ENCODE measurements around the gene FBXW10B. TPM values are rescaled to one million over a fixed set of nuclear protein-coding genes. Genes with fewer than 3 reads are reported as not detected.

The FBXW10B gene
- total RNA-seq, 2 donors from 2014 or later = 0.55 TPM; not detected in 1

DNA sequence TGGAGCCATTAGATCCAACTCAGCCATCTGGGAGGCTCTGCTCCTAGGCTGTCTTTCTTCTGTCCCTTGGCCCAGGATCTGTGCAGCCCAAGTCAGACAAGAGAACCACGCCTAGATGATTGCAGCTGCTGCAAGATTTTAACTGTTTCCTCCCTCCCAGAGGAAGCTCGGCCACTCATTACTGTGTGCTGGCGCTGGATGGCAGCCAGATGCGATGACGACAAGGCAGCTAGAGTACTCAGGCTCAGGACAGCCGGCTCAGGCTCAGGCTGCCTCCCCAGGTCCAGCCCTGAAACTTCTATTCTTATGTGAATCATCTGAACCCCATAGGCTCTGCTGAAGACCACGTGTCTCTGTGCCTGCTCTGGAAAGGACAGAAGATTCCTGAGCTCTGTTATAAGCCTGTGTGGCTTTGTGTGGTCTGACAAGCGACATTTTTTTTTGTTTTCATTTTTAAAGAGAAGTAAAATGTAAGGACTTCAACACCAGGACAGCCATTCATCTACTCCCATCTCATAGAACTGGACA lies 32.1 kb upstream of the FBXW10B start:
- Mint-ChIP-seq H3K4me3 (no peak overlapping the region), H3K4me1 (peaks cover 42% of the 10 kb centered on the region), H3K27me3 (ENCODE audit: insufficient read depth) (no peaks in the 10 kb centered on the region), H3K36me3 (ENCODE audit: low read depth) (peaks cover 7% of the 10 kb centered on the region), H3K9me3 (no peaks in the 10 kb centered on the region), H3K27ac (no peak overlapping the region)
- TF ChIP-seq, protein P1, sequence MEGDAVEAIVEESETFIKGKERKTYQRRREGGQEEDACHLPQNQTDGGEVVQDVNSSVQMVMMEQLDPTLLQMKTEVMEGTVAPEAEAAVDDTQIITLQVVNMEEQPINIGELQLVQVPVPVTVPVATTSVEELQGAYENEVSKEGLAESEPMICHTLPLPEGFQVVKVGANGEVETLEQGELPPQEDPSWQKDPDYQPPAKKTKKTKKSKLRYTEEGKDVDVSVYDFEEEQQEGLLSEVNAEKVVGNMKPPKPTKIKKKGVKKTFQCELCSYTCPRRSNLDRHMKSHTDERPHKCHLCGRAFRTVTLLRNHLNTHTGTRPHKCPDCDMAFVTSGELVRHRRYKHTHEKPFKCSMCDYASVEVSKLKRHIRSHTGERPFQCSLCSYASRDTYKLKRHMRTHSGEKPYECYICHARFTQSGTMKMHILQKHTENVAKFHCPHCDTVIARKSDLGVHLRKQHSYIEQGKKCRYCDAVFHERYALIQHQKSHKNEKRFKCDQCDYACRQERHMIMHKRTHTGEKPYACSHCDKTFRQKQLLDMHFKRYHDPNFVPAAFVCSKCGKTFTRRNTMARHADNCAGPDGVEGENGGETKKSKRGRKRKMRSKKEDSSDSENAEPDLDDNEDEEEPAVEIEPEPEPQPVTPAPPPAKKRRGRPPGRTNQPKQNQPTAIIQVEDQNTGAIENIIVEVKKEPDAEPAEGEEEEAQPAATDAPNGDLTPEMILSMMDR (conservative IDR thresholded peaks at IDR 0.05) = no peak
- peaks cover 22% of the 10 kb centered on the region for H3K4me1 ChIP-seq (ENCODE audit: control insufficient read depth, insufficient read depth, low read length)
- H3K27ac ChIP-seq (ENCODE audit: low read depth, low read length) = peak overlapping the region; percentile 3
- H3K9ac ChIP-seq (ENCODE audit: extremely low read depth, low read length, poor library complexity, severe bottlenecking) = no peak overlapping the region
- peak; percentile 81 for DNase-seq
- 10 to 44% methylated on average over 3 to 8 of the region's 8 CpGs for WGBS, 2 experiments (ENCODE audit: insufficient coverage in 1 of 2, insufficient read length in 1 of 2)
- H3K27me3 ChIP-seq (ENCODE audit: control insufficient read depth, insufficient read depth, low read length, poor library complexity, severe bottlenecking) = no peaks in the 10 kb centered on the region
- H3K36me3 ChIP-seq (ENCODE audit: control insufficient read depth, insufficient read depth, low read length) = no peaks in the 10 kb centered on the region
- no peaks in the 10 kb centered on the region for H3K9me3 ChIP-seq (ENCODE audit: control insufficient read depth, low read length)
- no peak overlapping the region for H3K4me3 ChIP-seq (ENCODE audit: low read length)

DNA sequence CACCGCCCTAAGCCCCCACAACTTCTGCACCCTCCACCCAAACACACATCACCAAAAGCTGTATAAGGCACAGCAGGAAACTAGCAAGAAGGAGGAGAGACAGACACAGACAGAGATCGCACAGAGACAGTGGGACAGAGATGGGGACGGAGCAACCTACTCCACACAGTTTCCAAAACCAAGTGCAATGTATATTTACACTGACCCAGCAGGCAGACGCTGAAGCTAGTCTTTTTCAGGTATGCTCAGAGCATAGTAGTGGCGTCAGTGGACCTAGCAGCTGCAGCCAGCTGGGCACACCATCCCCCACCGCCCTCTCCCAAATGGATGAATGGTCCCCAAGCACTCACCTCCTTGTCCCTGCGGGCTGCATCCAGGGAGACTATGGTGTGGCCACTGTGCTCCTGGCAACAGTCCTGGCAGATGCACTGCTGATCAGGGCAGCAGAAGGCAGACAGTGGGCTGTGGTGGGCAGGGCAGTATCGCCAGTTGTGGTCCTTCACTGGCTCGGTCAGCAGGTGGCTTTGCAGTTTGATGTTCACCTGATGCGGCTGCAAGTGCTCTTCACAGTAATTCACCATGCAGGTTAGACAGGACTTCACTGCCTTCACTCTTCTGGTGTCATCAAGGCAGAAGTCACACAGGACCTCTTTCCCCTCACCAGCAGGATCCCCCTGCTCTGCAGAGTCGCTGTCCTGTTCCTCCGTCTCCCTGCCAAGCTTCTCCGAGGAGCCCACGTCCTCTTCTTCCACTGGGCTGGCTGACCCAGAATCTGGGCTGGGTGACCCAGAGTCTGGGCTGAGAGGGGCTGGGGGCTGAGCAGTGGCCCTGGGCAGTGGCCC lies 31.5 kb upstream of the FBXW10B start:
- DNase-seq = peak; percentile 58
- H3K27me3 Mint-ChIP-seq (ENCODE audit: insufficient read depth) = no peaks in the 10 kb centered on the region
- WGBS, 2 experiments (ENCODE audit: insufficient coverage in 1 of 2, insufficient read length in 1 of 2) = 92% methylated on average over 6 to 14 of the region's 14 CpGs
- H3K27me3 ChIP-seq (ENCODE audit: control insufficient read depth, insufficient read depth, low read length, poor library complexity, severe bottlenecking) = no peaks in the 10 kb centered on the region
- peak overlapping the region; percentile 3 for H3K27ac ChIP-seq (ENCODE audit: low read depth, low read length)
- no peak overlapping the region for H3K27ac Mint-ChIP-seq
- no peaks in the 10 kb centered on the region for H3K9me3 Mint-ChIP-seq
- H3K4me3 Mint-ChIP-seq = no peak overlapping the region
- TF ChIP-seq, protein P1 (conservative IDR thresholded peaks at IDR 0.05) = peak; percentile 17
- no peak overlapping the region for H3K4me3 ChIP-seq (ENCODE audit: low read length)
- H3K9ac ChIP-seq (ENCODE audit: extremely low read depth, low read length, poor library complexity, severe bottlenecking) = no peak overlapping the region
- H3K4me1 ChIP-seq (ENCODE audit: control insufficient read depth, insufficient read depth, low read length) = peaks cover 22% of the 10 kb centered on the region
- no peaks in the 10 kb centered on the region for H3K36me3 ChIP-seq (ENCODE audit: control insufficient read depth, insufficient read depth, low read length)
- no peaks in the 10 kb centered on the region for H3K9me3 ChIP-seq (ENCODE audit: control insufficient read depth, low read length)
- H3K4me1 Mint-ChIP-seq = peaks cover 42% of the 10 kb centered on the region
- H3K36me3 Mint-ChIP-seq (ENCODE audit: low read depth) = peaks cover 4% of the 10 kb centered on the region

DNA sequence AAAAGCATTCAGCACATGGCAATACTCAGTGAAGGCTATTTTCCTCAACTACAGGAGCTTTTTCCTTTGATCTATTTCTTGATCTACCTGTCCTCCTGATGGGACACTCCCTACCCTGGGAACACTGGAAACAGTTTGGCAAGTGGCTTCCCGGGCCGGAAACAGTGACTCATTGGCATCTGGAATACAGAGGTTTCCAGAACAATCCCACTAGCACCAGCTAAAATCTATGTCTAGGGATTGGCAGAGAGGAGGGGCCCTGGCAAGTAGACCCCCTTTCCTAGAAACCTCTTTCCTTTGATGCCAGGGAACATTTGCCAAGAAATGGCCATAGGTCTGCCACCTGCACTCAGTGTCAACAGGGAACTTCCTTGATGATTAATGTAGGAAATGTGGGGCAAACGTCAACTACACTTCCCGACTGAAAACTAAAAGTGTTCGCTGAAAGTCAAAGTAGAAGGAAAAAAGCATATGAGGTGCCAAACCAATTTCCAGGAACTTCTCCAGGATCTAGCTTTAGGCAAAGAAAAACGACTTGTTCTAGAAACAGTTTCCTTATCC lies 30.4 kb upstream of the FBXW10B start:
- Mint-ChIP-seq H3K27me3 (ENCODE audit: insufficient read depth) (no peaks in the 10 kb centered on the region), H3K36me3 (ENCODE audit: low read depth) (peaks cover 4% of the 10 kb centered on the region)

More for the DNA sequence above, 30.4 kb upstream of the FBXW10B start:
- Histone ChIP-seq H3K4me3 (ENCODE audit: low read length) (no peak overlapping the region), H3K4me1 (ENCODE audit: control insufficient read depth, insufficient read depth, low read length) (peaks cover 21% of the 10 kb centered on the region), H3K9me3 (ENCODE audit: control insufficient read depth, low read length) (no peaks in the 10 kb centered on the region), H3K36me3 (ENCODE audit: control insufficient read depth, insufficient read depth, low read length) (no peaks in the 10 kb centered on the region), H3K27me3 (ENCODE audit: control insufficient read depth, insufficient read depth, low read length, poor library complexity, severe bottlenecking) (no peaks in the 10 kb centered on the region), H3K9ac (ENCODE audit: extremely low read depth, low read length, poor library complexity, severe bottlenecking) (no peak overlapping the region), H3K27ac (ENCODE audit: low read depth, low read length) (no peak overlapping the region)
- TF ChIP-seq, protein P1 (conservative IDR thresholded peaks at IDR 0.05) = no peak
- no peak overlapping the region for H3K4me3 Mint-ChIP-seq
- H3K9me3 Mint-ChIP-seq = no peaks in the 10 kb centered on the region
- 88 to 92% methylated on average over 4 to 6 of the region's 6 CpGs for whole genome bisulfite sequencing, 2 experiments (ENCODE audit: insufficient coverage in 1 of 2, insufficient read length in 1 of 2)
- no peak overlapping the region for H3K27ac Mint-ChIP-seq
- peak; percentile 40 for DNase-seq
- H3K4me1 Mint-ChIP-seq = peaks cover 45% of the 10 kb centered on the region

Data from endodermal cell (in vitro differentiated cells).